Skeletal muscle tissue (tissue), 4 donors: ENCODE results near the gene GOLGA6A. TPM values are rescaled to one million over a fixed set of nuclear protein-coding genes. Genes with fewer than 3 reads are reported as not detected.

ENCODE experiments used
- H3K27ac ChIP-seq: one replicate; pipeline ENCODE4 v1.7.0; 2013; ENCODE audit warnings: mild to moderate bottlenecking, low read depth, low read length, inconsistent platforms
- H3K27me3 ChIP-seq, 3 donors: one replicate each; pipeline ENCODE4 v1.7.0; 2013; ENCODE audit warnings: low read length in 3 of 3; ENCODE audit not compliant: control insufficient read depth in 3 of 3, insufficient read depth in 3 of 3
- H3K36me3 ChIP-seq, 3 donors: one replicate each; pipeline ENCODE4 v1.7.0; 2013; ENCODE audit warnings: low read length in 3 of 3; ENCODE audit not compliant: control insufficient read depth in 3 of 3, insufficient read depth in 3 of 3
- H3K4me1 ChIP-seq, 3 donors: one replicate each; pipeline ENCODE4 v1.7.0; 2013; ENCODE audit warnings: low read length in 3 of 3, mild to moderate bottlenecking in 3 of 3; ENCODE audit not compliant: control insufficient read depth in 3 of 3, insufficient read depth in 3 of 3
- H3K4me3 ChIP-seq, 3 donors: one replicate each; pipeline ENCODE4 v1.7.0; 2013; ENCODE audit warnings: low read length in 3 of 3
- H3K9ac ChIP-seq, 3 donors: one replicate each; pipeline ENCODE4 v1.7.0; 2013; ENCODE audit warnings: low read length in 3 of 3, mild to moderate bottlenecking in 3 of 3, moderate library complexity in 2 of 3, low read depth in 1 of 3
- H3K9me3 ChIP-seq, 3 donors: one replicate each; pipeline ENCODE4 v1.7.0; 2013; ENCODE audit warnings: low read length in 3 of 3; ENCODE audit not compliant: control insufficient read depth in 3 of 3
- total RNA-seq: library from RNA; depleted of rRNA; stranded (reverse); fragments of >200 nt; gene quantifications from one replicate; pipeline ENCODE4 v1.2.3, GENCODE V29; 2014
- donor health status: Osteomylitis.

Gene GOLGA6A
- total RNA-seq, 1 donor from 2014 or later, result 1.0 TPM

DNA sequence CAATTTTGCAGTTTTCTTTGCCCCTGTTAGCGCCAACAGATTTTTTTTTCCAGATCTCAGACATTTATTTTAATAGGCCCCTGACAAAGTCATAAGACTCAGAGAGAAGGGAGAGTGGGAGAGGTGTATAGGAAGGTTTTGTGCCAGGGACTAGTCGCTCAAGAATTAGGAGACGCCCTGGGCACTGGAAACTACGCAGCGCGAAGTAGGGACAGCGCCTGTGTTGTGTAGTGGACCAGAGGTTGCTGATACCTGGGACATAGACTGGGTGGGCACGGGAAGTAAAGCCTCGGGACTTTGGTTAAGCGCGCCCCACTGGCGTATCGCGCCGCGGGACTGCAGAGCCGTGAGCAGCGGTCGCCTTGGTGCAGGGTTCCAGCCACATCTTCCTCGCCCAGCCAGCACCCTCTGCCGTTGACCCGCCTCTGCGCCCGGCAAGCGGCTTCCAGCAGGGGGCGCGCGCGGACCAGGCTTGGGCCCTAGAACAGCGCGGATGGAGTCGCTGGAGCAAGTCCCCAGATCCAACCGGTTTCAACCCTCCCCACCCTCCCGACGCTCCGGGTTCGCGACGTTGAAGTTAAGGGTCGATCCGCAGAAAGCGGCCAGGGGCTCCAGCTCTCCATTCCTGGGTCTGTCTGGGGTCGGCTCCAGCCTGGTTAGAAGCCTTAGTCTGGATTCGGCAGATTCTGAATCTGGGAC lies 45.1 kb upstream of the GOLGA6A start:
- H3K36me3 ChIP-seq, result no peaks in the 10 kb centered on the region
- H3K4me1 ChIP-seq, result peaks cover 18 to 28% (median 27%) of the 10 kb centered on the region in 3 donors
- H3K9me3 ChIP-seq, result no peaks in the 10 kb centered on the region
- peak overlapping the region; percentile 59 to 70 (median 70) for H3K4me3 ChIP-seq
- H3K27me3 ChIP-seq, result peaks cover 57 to 75% (median 72%) of the 10 kb centered on the region in 3 donors
- H3K27ac ChIP-seq, result no peak overlapping the region
- peak overlapping the region in 2 of 3 donors; percentile 38 to 50 for H3K9ac ChIP-seq

DNA sequence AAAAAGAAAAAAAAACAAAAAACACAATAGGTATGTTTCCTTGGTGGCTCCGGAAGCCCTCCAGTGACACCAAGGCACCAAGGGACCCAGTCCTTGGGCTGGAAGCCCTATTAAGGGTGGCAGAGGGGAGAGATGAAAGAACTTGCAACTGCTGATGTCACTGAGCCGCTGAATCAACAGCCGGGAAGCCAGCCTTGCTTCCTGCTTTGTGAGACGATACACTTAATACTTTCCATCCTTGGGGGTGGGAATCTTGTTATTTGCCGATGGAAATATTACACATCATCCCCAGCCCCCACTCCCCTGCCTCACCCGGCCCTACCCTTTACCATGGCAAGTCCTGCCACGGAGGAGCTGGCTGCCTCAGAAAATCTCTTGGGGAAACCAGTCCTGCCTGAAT lies 42.4 kb upstream of the GOLGA6A start:
- H3K36me3 ChIP-seq, result no peaks in the 10 kb centered on the region
- H3K27me3 ChIP-seq, result peaks cover 33 to 66% (median 61%) of the 10 kb centered on the region in 3 donors
- H3K9me3 ChIP-seq, result no peaks in the 10 kb centered on the region
- no peak overlapping the region for H3K4me3 ChIP-seq
- H3K9ac ChIP-seq, result no peak overlapping the region
- H3K27ac ChIP-seq, result no peak overlapping the region
- H3K4me1 ChIP-seq, result peaks cover 13 to 23% (median 18%) of the 10 kb centered on the region in 3 donors

DNA sequence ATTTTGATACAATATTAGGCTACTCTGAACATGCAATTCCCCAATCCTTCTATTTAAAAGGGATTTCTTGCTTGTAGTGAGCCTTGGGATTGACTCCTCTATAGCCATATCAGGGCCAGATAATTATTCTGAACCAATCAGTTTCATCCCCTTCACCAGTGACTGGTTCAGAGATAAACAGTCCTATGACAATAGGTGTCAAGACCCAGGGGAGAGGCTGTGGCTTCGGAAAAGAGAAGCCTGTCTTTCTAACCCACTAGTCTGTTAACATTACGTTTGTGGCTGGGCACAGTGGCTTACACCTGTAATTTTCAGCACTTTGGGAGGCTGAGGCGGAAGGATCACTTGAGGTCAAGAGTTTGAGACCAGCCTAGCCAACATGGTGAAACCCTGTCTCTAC lies 41.8 kb upstream of the GOLGA6A start:
- Histone ChIP-seq H3K4me1 (peaks cover 7 to 17% (median 12%) of the 10 kb centered on the region in 3 donors), H3K9ac (no peak overlapping the region), H3K36me3 (no peaks in the 10 kb centered on the region), H3K4me3 (no peak overlapping the region), H3K27me3 (peaks cover 27 to 61% (median 56%) of the 10 kb centered on the region in 3 donors), H3K27ac (no peak overlapping the region), H3K9me3 (no peaks in the 10 kb centered on the region)

DNA sequence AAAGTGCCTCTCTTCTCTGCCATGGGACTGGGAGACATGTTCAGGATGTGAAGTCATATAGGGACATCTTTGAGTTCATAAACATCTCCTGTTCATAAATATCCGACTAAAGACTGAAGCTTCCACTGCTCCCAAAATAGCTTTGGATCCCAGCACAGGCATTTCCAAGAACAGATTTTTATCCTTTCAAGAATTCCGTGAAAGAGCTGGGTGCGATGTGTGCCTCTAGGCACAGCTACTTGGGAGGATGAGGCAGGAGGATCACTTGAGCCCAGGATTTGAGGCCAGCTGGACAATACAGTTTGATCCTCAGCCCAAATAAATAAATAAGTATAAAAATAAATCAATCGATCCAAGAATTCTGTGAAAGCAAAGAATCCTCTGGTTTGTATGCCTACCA lies 41.3 kb upstream of the GOLGA6A start:
- Histone ChIP-seq H3K27me3 (peaks cover 23 to 55% (median 50%) of the 10 kb centered on the region in 3 donors), H3K9me3 (no peaks in the 10 kb centered on the region), H3K4me3 (no peak overlapping the region), H3K4me1 (peaks cover 3 to 14% (median 12%) of the 10 kb centered on the region in 3 donors), H3K9ac (no peak overlapping the region), H3K27ac (no peak overlapping the region), H3K36me3 (no peaks in the 10 kb centered on the region)

DNA sequence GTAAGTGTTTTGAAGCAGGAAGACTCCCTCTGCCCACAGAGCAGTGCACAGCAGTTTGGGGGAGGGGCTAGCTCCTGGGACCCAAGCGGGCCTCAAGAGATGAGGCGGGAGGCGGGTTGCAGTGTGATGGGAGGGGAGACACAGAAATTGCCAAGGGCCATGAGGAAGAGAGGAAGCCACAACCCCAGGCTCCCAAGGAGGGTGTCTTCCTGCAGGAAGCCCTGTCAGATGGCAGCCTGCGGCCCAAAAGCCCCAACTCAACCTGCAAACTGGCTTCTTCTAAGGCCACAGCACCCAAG lies 40.7 kb upstream of the GOLGA6A start:
- Histone ChIP-seq H3K27me3 (peaks cover 19 to 49% (median 44%) of the 10 kb centered on the region in 3 donors), H3K9ac (no peak overlapping the region), H3K4me1 (peaks cover 3 to 10% (median 8%) of the 10 kb centered on the region in 3 donors), H3K27ac (no peak overlapping the region), H3K9me3 (no peaks in the 10 kb centered on the region), H3K4me3 (no peak overlapping the region), H3K36me3 (no peaks in the 10 kb centered on the region)

DNA sequence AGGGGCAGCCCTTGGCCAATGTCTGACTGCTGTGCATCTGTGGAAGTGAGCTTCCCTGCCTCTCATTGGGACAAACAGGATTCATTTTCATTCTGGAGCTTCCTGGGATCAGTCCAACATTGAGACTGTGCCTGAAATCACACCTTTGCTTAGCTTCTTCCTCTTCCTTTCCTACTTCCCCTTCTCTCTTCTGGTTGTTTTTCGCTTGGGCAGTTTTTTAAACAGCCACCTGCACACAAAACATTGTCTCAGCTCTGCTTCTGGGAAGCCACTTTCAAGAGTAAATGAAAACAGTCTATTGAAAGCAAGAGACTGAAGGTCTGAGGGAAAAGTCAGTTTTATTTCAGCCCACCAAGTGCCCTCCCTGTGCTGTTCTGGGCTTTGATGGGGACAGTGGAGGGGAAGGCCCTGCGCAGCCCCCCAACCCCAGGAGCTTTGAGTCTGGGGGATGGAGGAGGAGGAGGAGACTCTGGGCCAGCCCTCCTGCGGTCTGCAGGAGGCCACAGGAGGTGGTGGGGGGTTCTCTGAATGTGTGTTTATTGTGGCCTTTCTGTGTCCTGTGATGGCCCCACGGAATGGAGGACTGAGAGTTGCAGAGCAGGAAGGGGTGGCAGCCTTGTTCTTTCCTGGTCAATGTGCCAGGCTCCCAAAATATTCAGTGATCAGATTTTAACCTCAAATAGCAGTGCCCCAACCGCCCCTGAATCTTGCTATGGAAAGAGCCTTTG lies 40.2 kb upstream of the GOLGA6A start:
- Histone ChIP-seq H3K9me3 (no peaks in the 10 kb centered on the region), H3K27me3 (peaks cover 14 to 46% (median 39%) of the 10 kb centered on the region in 3 donors), H3K4me1 (peaks cover 0 to 4% (median 2%) of the 10 kb centered on the region in 3 donors), H3K4me3 (no peak overlapping the region), H3K27ac (no peak overlapping the region), H3K36me3 (no peaks in the 10 kb centered on the region), H3K9ac (no peak overlapping the region)

DNA sequence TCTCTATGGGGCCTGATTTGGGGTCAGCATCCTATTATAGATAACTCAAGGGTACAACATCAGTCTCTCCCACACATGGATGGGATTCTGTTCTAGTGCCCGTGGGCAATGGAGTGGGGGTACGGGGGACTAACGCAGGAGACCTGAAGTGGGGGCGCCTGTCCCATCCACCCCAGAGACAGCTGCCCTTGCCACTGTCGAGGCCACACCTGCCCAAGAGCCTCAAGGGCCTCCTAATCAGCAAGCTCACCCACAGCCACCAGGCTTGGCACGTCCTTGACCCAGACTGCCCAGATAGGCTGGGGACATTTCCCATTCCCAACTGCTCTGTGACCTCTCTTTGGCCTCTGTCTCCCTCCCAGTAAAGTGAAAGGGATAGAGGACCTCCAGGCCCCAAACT lies 39.5 kb upstream of the GOLGA6A start:
- Histone ChIP-seq H3K27me3 (peaks cover 8 to 44% (median 35%) of the 10 kb centered on the region in 3 donors), H3K4me3 (no peak overlapping the region), H3K9me3 (no peaks in the 10 kb centered on the region), H3K4me1 (peaks cover 0 to 2% (median 0%) of the 10 kb centered on the region in 3 donors), H3K36me3 (no peaks in the 10 kb centered on the region), H3K9ac (no peak overlapping the region), H3K27ac (no peak overlapping the region)

DNA sequence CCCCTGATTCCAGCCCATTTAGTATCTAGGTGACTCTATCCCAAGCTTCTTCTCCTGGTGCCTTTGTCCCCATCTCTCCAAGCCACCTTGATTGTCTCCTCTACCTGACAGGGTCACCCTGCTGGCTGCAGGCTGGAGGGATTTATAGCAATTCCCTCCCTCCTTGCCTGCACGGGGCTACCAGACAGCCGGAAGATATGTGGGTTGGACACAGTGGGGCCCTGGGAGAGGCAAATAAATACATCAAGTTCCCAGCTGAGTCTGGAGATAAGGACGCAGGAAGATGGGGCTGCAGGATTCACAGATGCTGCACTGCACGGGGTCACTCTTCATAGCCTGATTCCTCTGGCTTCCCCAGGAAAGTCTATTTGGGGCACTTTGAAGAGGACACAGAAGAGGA lies 38.7 kb upstream of the GOLGA6A start:
- Histone ChIP-seq H3K4me1 (peaks cover 0 to 2% (median 0%) of the 10 kb centered on the region in 3 donors), H3K27me3 (peaks cover 4 to 40% (median 31%) of the 10 kb centered on the region in 3 donors), H3K9ac (no peak overlapping the region), H3K4me3 (no peak overlapping the region), H3K9me3 (no peaks in the 10 kb centered on the region), H3K36me3 (no peaks in the 10 kb centered on the region), H3K27ac (no peak overlapping the region)

DNA sequence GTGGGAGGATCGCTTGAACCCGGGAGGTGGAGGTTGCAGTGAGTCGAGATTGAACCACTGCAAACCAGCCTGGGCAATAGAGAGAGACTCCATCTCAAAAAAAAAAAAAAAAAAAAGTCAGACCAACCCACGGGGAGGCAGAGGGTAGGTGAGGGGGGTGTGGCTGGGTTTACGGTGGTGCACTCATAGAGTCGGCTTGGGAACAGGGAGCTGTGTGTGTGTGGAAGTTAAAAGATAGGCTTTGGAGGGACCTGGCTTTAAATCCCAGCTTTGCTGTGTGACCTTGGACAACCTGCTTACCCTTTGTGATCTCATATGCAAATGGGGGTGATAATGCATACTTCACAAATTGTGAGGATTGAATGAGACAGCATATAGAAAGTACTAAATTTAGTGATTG lies 38.1 kb upstream of the GOLGA6A start:
- Histone ChIP-seq H3K27ac (no peak overlapping the region), H3K36me3 (no peaks in the 10 kb centered on the region), H3K9ac (no peak overlapping the region), H3K4me1 (peaks cover 0 to 2% (median 0%) of the 10 kb centered on the region in 3 donors), H3K4me3 (no peak overlapping the region), H3K27me3 (peaks cover 2 to 34% (median 30%) of the 10 kb centered on the region in 3 donors), H3K9me3 (no peaks in the 10 kb centered on the region)

DNA sequence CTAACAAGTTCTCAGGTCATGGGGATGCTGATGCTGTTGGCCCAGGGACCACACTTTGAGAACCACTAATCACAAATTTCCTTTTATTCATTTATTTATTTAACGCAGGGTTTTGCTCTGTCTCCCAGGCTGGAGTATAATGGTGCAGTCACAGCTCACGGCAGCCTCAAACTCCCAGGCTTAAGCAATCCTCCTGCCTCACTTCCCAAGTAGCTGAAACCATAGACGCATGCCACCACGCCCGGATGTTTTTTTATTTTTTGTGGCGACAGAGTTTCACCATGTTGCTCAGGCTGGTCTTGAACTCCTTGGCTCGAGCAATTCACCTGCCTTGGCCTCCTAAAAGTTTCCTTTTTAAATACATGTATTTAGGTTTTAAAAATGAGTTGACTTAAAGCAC lies 27.4 kb upstream of the GOLGA6A start:
- H3K36me3 ChIP-seq, result no peaks in the 10 kb centered on the region
- no peak overlapping the region for H3K9ac ChIP-seq
- no peaks in the 10 kb centered on the region for H3K9me3 ChIP-seq
- no peak overlapping the region for H3K4me3 ChIP-seq
- H3K27me3 ChIP-seq, result peaks cover 0 to 6% (median 0%) of the 10 kb centered on the region in 3 donors
- H3K4me1 ChIP-seq, result no peaks in the 10 kb centered on the region
- H3K27ac ChIP-seq, result no peak overlapping the region
